Coronary artery (tissue), 2 donors: Measurements from ENCODE around the gene MYO1E.

ENCODE experiments used
- DNase-seq: peaks from one replicate; pipeline ENCODE4 v3.0.0-alpha.2; 2017; ENCODE audit warnings: low spot score
- H3K27ac ChIP-seq, 2 donors: fragments of 200-600 bp; sonication (generic); one replicate each; pipeline ENCODE4 v1.5.1; 2016 to 2019
- H3K4me3 ChIP-seq: fragments of 200-600 bp; sonication (generic); 2 replicates; pipeline ENCODE4 v1.5.1; 2016; ENCODE audit warnings: mild to moderate bottlenecking, moderate library complexity
- CTCF ChIP-seq: fragments of 200-600 bp; sonication (generic); IDR thresholded peaks from one replicate; pipeline ENCODE4 v1.5.1; 2019; ENCODE audit warnings: antibody characterized with exemption

The MYO1E gene

DNA sequence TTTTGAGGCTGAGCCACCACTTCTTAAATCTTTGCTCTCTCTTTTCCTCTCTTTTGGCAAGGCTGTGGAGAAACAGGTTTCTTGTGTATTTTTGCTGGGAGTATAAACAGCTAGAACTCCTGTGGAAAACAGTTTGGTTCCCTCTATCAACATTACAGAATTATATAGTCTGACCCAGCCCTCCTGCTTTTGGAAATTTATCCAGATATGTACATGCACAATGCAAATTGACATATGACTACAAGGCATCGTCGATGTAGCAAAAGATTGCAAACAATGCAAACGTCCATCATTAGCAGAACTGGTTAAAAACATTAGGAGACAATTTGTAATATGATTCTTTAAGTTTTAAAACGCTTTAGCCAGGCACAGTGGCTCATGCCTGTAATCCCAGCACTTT is 12.5 kb upstream of the MYO1E start:
- TF ChIP-seq CTCF, result no peak
- DNase-seq, result no peak
- no peak overlapping the region for H3K4me3 ChIP-seq
- H3K27ac ChIP-seq, result no peak overlapping the region

DNA sequence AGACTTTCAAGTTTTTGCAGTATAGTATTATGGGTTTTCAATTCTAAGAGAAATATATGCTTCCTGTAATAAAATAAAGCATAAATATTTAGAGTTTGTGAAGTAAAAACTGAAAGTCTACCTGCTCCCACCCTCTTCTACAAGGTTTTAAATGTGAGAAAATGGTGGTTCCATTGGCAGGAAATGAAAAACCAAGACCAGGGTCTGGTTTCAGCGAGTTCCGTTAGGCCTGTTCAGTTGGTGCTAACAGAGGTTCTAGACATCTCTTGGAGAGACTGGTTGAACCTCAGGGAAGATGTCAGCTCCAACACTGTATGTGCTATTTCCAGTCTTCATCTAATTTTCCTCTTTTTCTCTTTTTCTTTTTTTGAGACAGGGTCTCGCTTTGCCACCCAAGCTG is 11.8 kb upstream of the MYO1E start:
- TF ChIP-seq CTCF, result no peak
- Histone ChIP-seq H3K27ac (no peak overlapping the region), H3K4me3 (no peak overlapping the region)
- no peak for DNase-seq

- H3K4me3 ChIP-seq, result no peak overlapping the region
- no peak for TF ChIP-seq CTCF
- no peak for DNase-seq
- H3K27ac ChIP-seq, result no peak overlapping the region
These were observed 8.4 kb upstream of the MYO1E start for GRCh38 chr15:59380902-59381610.

DNA sequence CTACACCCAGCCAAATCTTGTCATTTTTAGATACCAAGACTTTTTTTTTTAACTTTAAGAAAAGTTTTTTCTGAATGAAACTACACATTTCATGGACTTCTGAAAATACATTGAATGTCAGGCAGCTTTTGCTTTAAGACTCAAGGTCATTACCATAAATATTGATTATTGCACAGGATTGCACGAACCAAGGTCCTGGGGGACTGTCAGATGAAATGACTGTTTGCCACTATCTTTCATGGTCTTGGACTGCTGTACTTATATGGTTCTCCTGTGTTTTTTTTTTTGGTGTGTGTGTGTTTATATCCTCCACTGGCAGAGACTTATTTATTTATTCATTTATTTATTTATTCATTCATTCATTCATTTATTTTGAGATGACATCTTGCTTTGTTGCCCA is 6.9 kb upstream of the MYO1E start:
- Histone ChIP-seq H3K27ac (no peak overlapping the region), H3K4me3 (no peak overlapping the region)
- TF ChIP-seq CTCF, result no peak
- DNase-seq, result no peak

DNA sequence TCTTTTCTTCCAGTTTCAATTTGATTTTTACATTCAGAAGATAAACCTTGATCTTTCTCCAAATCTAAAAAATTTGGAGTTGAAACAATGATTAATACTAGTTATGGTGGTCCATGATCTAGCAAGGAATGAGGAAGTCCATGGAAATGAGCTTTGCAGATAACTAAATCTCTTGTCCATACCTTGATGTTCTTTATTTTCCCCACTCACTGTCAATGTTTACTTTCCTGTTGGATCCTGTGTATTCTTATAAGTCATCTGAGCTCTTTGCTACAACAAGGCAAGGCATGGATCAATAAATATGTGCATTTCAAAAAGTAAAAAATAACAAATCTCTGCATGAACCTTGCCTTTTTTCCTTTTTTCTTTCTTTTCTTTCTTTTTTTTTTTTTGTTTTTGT is 6.2 kb upstream of the MYO1E start:
- DNase-seq, result no peak
- H3K27ac ChIP-seq, result no peak overlapping the region
- no peak overlapping the region for H3K4me3 ChIP-seq
- TF ChIP-seq CTCF, result no peak

DNA sequence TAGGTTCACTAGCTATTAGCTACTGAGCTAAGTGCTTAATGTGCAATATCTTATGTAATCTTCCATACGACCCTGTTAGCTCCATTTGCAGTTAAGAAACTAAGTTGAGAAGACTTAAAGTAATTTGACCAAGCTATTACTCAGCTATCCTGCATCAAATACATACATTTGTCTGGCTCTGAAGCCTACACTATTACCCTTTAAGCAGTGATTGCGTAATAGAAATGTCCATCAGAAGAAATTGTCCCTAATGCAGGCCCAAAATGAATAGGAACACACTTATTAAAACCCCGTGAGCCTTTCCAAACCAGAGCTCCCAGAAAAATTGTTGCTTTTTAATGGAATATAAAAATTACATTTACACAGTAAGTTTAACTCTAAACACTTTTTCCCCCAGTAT is 5.3 kb upstream of the MYO1E start:
- Histone ChIP-seq H3K4me3 (no peak overlapping the region), H3K27ac (no peak overlapping the region)
- no peak for TF ChIP-seq CTCF
- no peak for DNase-seq

- no peak for DNase-seq
- TF ChIP-seq CTCF, result no peak
- no peak overlapping the region for H3K27ac ChIP-seq
- H3K4me3 ChIP-seq, result no peak overlapping the region
These were observed 4.1 kb upstream of the MYO1E start for GRCh38 chr15:59376733-59377132.
